AG04449 (cell line): ENCODE results near the gene RNF126.

Experiments
- CTCF ChIA-PET: fragments of 350-600 bp; formaldehyde crosslinking; extraction: SDS; loops from one replicate; lab custom pipeline; 2021; ENCODE audit warnings: antibody characterized with exemption; lab: Yijun Ruan, JAX
- POLR2A ChIA-PET: fragments of 400-600, 350-600 bp; formaldehyde crosslinking; extraction: SDS; loops from one replicate; lab custom pipeline; 2020; ENCODE audit warnings: antibody characterized with exemption, inconsistent platforms; lab: Yijun Ruan, JAX
- DNase-seq: peaks from one replicate; pipeline ENCODE4 v3.0.0-alpha.2; 2010; ENCODE audit warnings: low read depth, low spot score
- H3K4me3 ChIP-seq: 2 replicates; pipeline ENCODE4 v1.5.1; 2011; ENCODE audit warnings: low read depth, mild to moderate bottlenecking, control low read depth, low read length
- CTCF ChIP-seq: IDR thresholded peaks from one replicate; pipeline ENCODE4 v1.5.1; 2011; ENCODE audit warnings: mild to moderate bottlenecking, moderate library complexity, low read length, control low read depth, inconsistent platforms; ENCODE audit not compliant: insufficient read depth; ENCODE audit errors: missing control alignments

Gene RNF126

GRCh38 chr19:601790-602189, 61.2 kb downstream of the RNF126 start:
- POLR2A ChIA-PET, result no interaction called here
- TF ChIP-seq CTCF, result no peak
- CTCF ChIA-PET, result interaction anchor here (1.3 kb wide), 1 partner anchor 18 kb away, joined by 3 read pairs; no protein-coding TSS in a partner anchor
- H3K4me3 ChIP-seq, result no peak overlapping the region
- no peak for DNase-seq

GRCh38 chr19:601310-601709, 61.7 kb downstream of the RNF126 start:
- POLR2A ChIA-PET, result no interaction called here
- H3K4me3 ChIP-seq, result no peak overlapping the region
- no peak for DNase-seq
- CTCF ChIA-PET, result interaction anchor here (1.3 kb wide), 1 partner anchor 17 kb away, joined by 3 read pairs; no protein-coding TSS in a partner anchor
- TF ChIP-seq CTCF, result no peak
